Neural progenitor cell (in vitro differentiated cells): ENCODE results near the gene HOXB4. TPM values are rescaled to one million over a fixed set of nuclear protein-coding genes. Genes with fewer than 3 reads are reported as not detected.
A peak's percentile ranks its signal among the peaks of the same experiment; 100 is the strongest.

ENCODE experiments used
- DNase-seq: peaks from one replicate; pipeline ENCODE4 v3.0.0-alpha.2; 2016; ENCODE audit warnings: low spot score
- H2AFZ ChIP-seq: fragments of 200-600 bp; sonication (generic); replicated peaks from 2 replicates; pipeline ENCODE4 v1.6.1; 2016; ENCODE audit warnings: antibody characterized with exemption
- H3F3A ChIP-seq: fragments of 200-600 bp; sonication (generic); 2 replicates; pipeline ENCODE4 v1.6.1; 2016; ENCODE audit warnings: antibody characterized with exemption, low read depth
- H3K27ac ChIP-seq: fragments of 200-600 bp; sonication (generic); 2 replicates; pipeline ENCODE4 v1.5.1; 2016; ENCODE audit warnings: mild to moderate bottlenecking
- H3K27me3 ChIP-seq: fragments of 200-600 bp; sonication (generic); 2 replicates; pipeline ENCODE4 v1.6.1; 2016; ENCODE audit warnings: mild to moderate bottlenecking, moderate library complexity
- H3K36me3 ChIP-seq: fragments of 200-600 bp; sonication (generic); 2 replicates; pipeline ENCODE4 v1.5.1; 2016
- H3K4me1 ChIP-seq: fragments of 200-600 bp; sonication (generic); 2 replicates; pipeline ENCODE4 v1.6.1; 2016; ENCODE audit warnings: mixed run types
- H3K4me2 ChIP-seq: fragments of 200-600 bp; sonication (generic); 2 replicates; pipeline ENCODE4 v1.6.1; 2016
- H3K4me3 ChIP-seq: fragments of 200-600 bp; sonication (generic); 2 replicates; pipeline ENCODE4 v1.5.1; 2016
- H3K79me2 ChIP-seq: fragments of 200-600 bp; sonication (generic); 2 replicates; pipeline ENCODE4 v1.6.1; 2016; ENCODE audit warnings: low read depth
- H3K9ac ChIP-seq: fragments of 200-600 bp; sonication (generic); 2 replicates; pipeline ENCODE4 v1.6.1; 2016
- H3K9me3 ChIP-seq: fragments of 200-600 bp; sonication (generic); 2 replicates; pipeline ENCODE4 v1.5.1; 2016; ENCODE audit warnings: low read depth
- H4K20me1 ChIP-seq: fragments of 200-600 bp; sonication (generic); 2 replicates; pipeline ENCODE4 v1.6.1; 2016; ENCODE audit warnings: low read depth
- H3K27ac Mint-ChIP-seq: 3 replicates; pipeline ENCODE4 v1.8.0; 2021; ENCODE audit warnings: mixed read lengths
- H3K27me3 Mint-ChIP-seq: 2 replicates; pipeline ENCODE4 v1.8.0; 2022; ENCODE audit warnings: low read depth, mild to moderate bottlenecking, inconsistent platforms, moderate library complexity, mixed read lengths; ENCODE audit not compliant: insufficient read depth
- H3K36me3 Mint-ChIP-seq: 3 replicates; pipeline ENCODE4 v1.8.0; 2021; ENCODE audit warnings: mixed read lengths
- H3K4me1 Mint-ChIP-seq: 3 replicates; pipeline ENCODE4 v1.8.0; 2021; ENCODE audit warnings: mixed read lengths
- H3K4me3 Mint-ChIP-seq: 3 replicates; pipeline ENCODE4 v1.8.0; 2021; ENCODE audit warnings: mild to moderate bottlenecking, moderate library complexity, mixed read lengths
- H3K9me3 Mint-ChIP-seq: 3 replicates; pipeline ENCODE4 v1.8.0; 2020; ENCODE audit warnings: mixed read lengths
- CTCF ChIP-seq: fragments of 200-600 bp; sonication (generic); IDR thresholded peaks from 2 replicates; pipeline ENCODE4 v1.5.1; 2017; ENCODE audit warnings: antibody characterized with exemption, mild to moderate bottlenecking
- EZH2 ChIP-seq: fragments of 200-600 bp; sonication (generic); IDR thresholded peaks from 2 replicates; pipeline ENCODE4 v1.6.1; 2017; ENCODE audit warnings: antibody characterized with exemption, mild to moderate bottlenecking, moderate library complexity
- EZH2phosphoT487 ChIP-seq: fragments of 200-600 bp; sonication (generic); IDR thresholded peaks from 2 replicates; pipeline ENCODE4 v1.6.1; 2017; ENCODE audit warnings: antibody characterized with exemption
- total RNA-seq: library from RNA; depleted of rRNA; stranded (reverse); fragments of >200 nt; gene quantifications from 2 replicates; pipeline ENCODE4 v1.2.3, GENCODE V29; 2015; ENCODE audit warnings: low replicate concordance

HOXB4 gene
- total RNA-seq, 1 donor from 2014 or later = not detected

GRCh38 chr17:48625495-48626244 lies 47.5 kb upstream of the HOXB4 start:
- Mint-ChIP-seq H3K27me3 (peaks cover 89% of the 10 kb centered on the region), H3K9me3 (peaks cover 13% of the 10 kb centered on the region), H3K36me3 (no peaks in the 10 kb centered on the region), H3K4me3 (peak overlapping the region; percentile 67), H3K27ac (no peak overlapping the region), H3K4me1 (peaks cover 6% of the 10 kb centered on the region)
- Histone ChIP-seq H2AFZ (no peak overlapping the region), H3F3A (peaks cover 4% of the 10 kb centered on the region), H3K27ac (no peak overlapping the region), H3K9me3 (no peaks in the 10 kb centered on the region), H4K20me1 (peaks cover 99% of the 10 kb centered on the region), H3K9ac (no peak overlapping the region), H3K4me2 (peak overlapping the region; percentile 69), H3K4me3 (peak overlapping the region; percentile 7), H3K79me2 (no peaks in the 10 kb centered on the region), H3K36me3 (no peaks in the 10 kb centered on the region), H3K4me1 (peaks cover 9% of the 10 kb centered on the region), H3K27me3 (peaks cover 100% of the 10 kb centered on the region)
- peak; percentile 63 for DNase-seq
- TF ChIP-seq EZH2 (peak; percentile 95), EZH2phosphoT487 (peak; percentile 99), CTCF (no peak)

- Mint-ChIP-seq H3K9me3 (peaks cover 13% of the 10 kb centered on the region), H3K27me3 (peaks cover 89% of the 10 kb centered on the region), H3K36me3 (no peaks in the 10 kb centered on the region), H3K4me1 (peaks cover 6% of the 10 kb centered on the region), H3K4me3 (no peak overlapping the region), H3K27ac (no peak overlapping the region)
- H4K20me1 ChIP-seq = peaks cover 99% of the 10 kb centered on the region
- no peak overlapping the region for H3K27ac ChIP-seq
- peaks cover 4% of the 10 kb centered on the region for H3F3A ChIP-seq
- H3K9me3 ChIP-seq = no peaks in the 10 kb centered on the region
- peak overlapping the region; percentile 7 for H3K4me3 ChIP-seq
- H3K36me3 ChIP-seq = no peaks in the 10 kb centered on the region
- H3K79me2 ChIP-seq = no peaks in the 10 kb centered on the region
- H3K4me1 ChIP-seq = peaks cover 9% of the 10 kb centered on the region
- peak overlapping the region; percentile 69 for H3K4me2 ChIP-seq
- H3K9ac ChIP-seq = no peak overlapping the region
- DNase-seq = peak; percentile 65
- H3K27me3 ChIP-seq = peaks cover 100% of the 10 kb centered on the region
- H2AFZ ChIP-seq = no peak overlapping the region
- TF ChIP-seq EZH2 (peak; percentile 95), CTCF (no peak)
These were observed 46.7 kb upstream of the HOXB4 start for GRCh38 chr17:48624544-48625494.

GRCh38 chr17:48624118-48624517 lies 46.0 kb upstream of the HOXB4 start:
- H3K4me2 ChIP-seq = no peak overlapping the region
- H3K27me3 ChIP-seq = peaks cover 100% of the 10 kb centered on the region
- no peak for TF ChIP-seq CTCF
- no peak for TF ChIP-seq EZH2
- TF ChIP-seq EZH2phosphoT487 = no peak
- no peak overlapping the region for H2AFZ ChIP-seq
- Mint-ChIP-seq H3K4me1 (peaks cover 6% of the 10 kb centered on the region), H3K9me3 (peaks cover 13% of the 10 kb centered on the region), H3K4me3 (no peak overlapping the region), H3K36me3 (no peaks in the 10 kb centered on the region), H3K27ac (no peak overlapping the region), H3K27me3 (peaks cover 88% of the 10 kb centered on the region)
- no peak for DNase-seq
- no peaks in the 10 kb centered on the region for H3K79me2 ChIP-seq
- no peak overlapping the region for H3K27ac ChIP-seq
- peaks cover 4% of the 10 kb centered on the region for H3F3A ChIP-seq
- no peak overlapping the region for H3K4me3 ChIP-seq
- H4K20me1 ChIP-seq = peaks cover 99% of the 10 kb centered on the region
- H3K9ac ChIP-seq = no peak overlapping the region
- H3K9me3 ChIP-seq = no peaks in the 10 kb centered on the region
- H3K4me1 ChIP-seq = peaks cover 9% of the 10 kb centered on the region
- no peaks in the 10 kb centered on the region for H3K36me3 ChIP-seq
